Mesendoderm (in vitro differentiated cells): ENCODE data around the gene GREB1L.

Experiments
- DNase-seq: peaks from one replicate; pipeline ENCODE4 v3.0.0; 2013
- H2AK5ac ChIP-seq: 2 replicates; pipeline ENCODE4 v1.6.1; 2013; ENCODE audit warnings: low read length, inconsistent platforms
- H2BK120ac ChIP-seq: 2 replicates; pipeline ENCODE4 v1.6.1; 2013; ENCODE audit warnings: low read depth, mild to moderate bottlenecking, low read length, moderate library complexity, mixed read lengths
- H2BK15ac ChIP-seq: replicated peaks from 2 replicates; pipeline ENCODE4 v1.6.1; 2013; ENCODE audit warnings: low read depth, mild to moderate bottlenecking, moderate library complexity
- H2BK5ac ChIP-seq: 2 replicates; pipeline ENCODE4 v1.6.1; 2013; ENCODE audit warnings: low read length, inconsistent platforms
- H3K18ac ChIP-seq: 2 replicates; pipeline ENCODE4 v1.6.1; 2013; ENCODE audit warnings: mild to moderate bottlenecking, low read length, mixed read lengths
- H3K23ac ChIP-seq: one replicate; pipeline ENCODE4 v1.6.1; 2013; ENCODE audit warnings: low read length
- H3K27ac ChIP-seq: 2 replicates; pipeline ENCODE4 v1.5.1; 2013; ENCODE audit warnings: low read depth, mild to moderate bottlenecking, inconsistent platforms, low read length, moderate library complexity
- H3K27me3 ChIP-seq: 2 replicates; pipeline ENCODE4 v1.6.1; 2013; ENCODE audit warnings: low read length, control low read depth, mild to moderate bottlenecking, inconsistent platforms; ENCODE audit not compliant: insufficient read depth, poor library complexity
- H3K36me3 ChIP-seq: 2 replicates; pipeline ENCODE4 v1.6.1; 2013; ENCODE audit warnings: low read length, inconsistent platforms; ENCODE audit not compliant: control insufficient read depth, insufficient read depth
- H3K4ac ChIP-seq: one replicate; pipeline ENCODE4 v1.6.1; 2013; ENCODE audit warnings: low read depth, mild to moderate bottlenecking, low read length, moderate library complexity
- H3K4me1 ChIP-seq: 2 replicates; pipeline ENCODE4 v1.6.1; 2013; ENCODE audit warnings: low read depth, low read length, inconsistent platforms; ENCODE audit not compliant: control insufficient read depth
- H3K4me2 ChIP-seq: 2 replicates; pipeline ENCODE4 v1.6.1; 2013; ENCODE audit warnings: low read length
- H3K4me3 ChIP-seq: 2 replicates; pipeline ENCODE4 v1.5.1; 2013; ENCODE audit warnings: mild to moderate bottlenecking, low read length
- H3K56ac ChIP-seq: one replicate; pipeline ENCODE4 v1.6.1; 2013; ENCODE audit warnings: low read length
- H3K79me1 ChIP-seq: 2 replicates; pipeline ENCODE4 v1.6.1; 2013; ENCODE audit warnings: low read length, inconsistent platforms
- H3K79me2 ChIP-seq: 2 replicates; pipeline ENCODE4 v1.6.1; 2013; ENCODE audit warnings: mild to moderate bottlenecking, low read length; ENCODE audit not compliant: control insufficient read depth, insufficient read depth
- H3K9ac ChIP-seq: 2 replicates; pipeline ENCODE4 v1.6.1; 2013; ENCODE audit warnings: low read length, inconsistent platforms
- H4K5ac ChIP-seq: one replicate; pipeline ENCODE4 v1.6.1; 2013; ENCODE audit warnings: low read length
- H4K8ac ChIP-seq: one replicate; pipeline ENCODE4 v1.6.1; 2013; ENCODE audit warnings: low read depth, mild to moderate bottlenecking, control low read depth, low read length, moderate library complexity
- WGBS: extraction: QIAGEN DNeasy Blood & Tissue Kit; methylation state at CpG from one replicate; pipeline ENCODE4 v1.1.7; 2013; ENCODE audit warnings: low lambda C conversion rate, missing lambda C conversion rate; ENCODE audit not compliant: insufficient coverage; ENCODE audit errors: extremely low coverage; 5-methylcytosine and 5-hydroxymethylcytosine counted together

Gene GREB1L

GRCh38 chr18:21289827-21290226 is 47.8 kb downstream of the GREB1L start:
- H3K27ac ChIP-seq: no peak overlapping the region
- WGBS: no CpG with 5 or more reads among the region's 3 CpGs
- no peaks in the 10 kb centered on the region for H3K4me1 ChIP-seq

GRCh38 chr18:21291106-21291505 is 49.1 kb downstream of the GREB1L start:
- Histone ChIP-seq H3K4me2 (no peak overlapping the region), H3K9ac (no peak overlapping the region), H3K79me2 (no peaks in the 10 kb centered on the region), H2BK15ac (no peak overlapping the region), H3K27me3 (no peaks in the 10 kb centered on the region), H3K27ac (no peak overlapping the region), H3K23ac (no peak overlapping the region), H3K79me1 (no peaks in the 10 kb centered on the region), H2AK5ac (no peak overlapping the region), H4K8ac (no peak overlapping the region), H2BK5ac (no peak overlapping the region), H3K4me1 (no peaks in the 10 kb centered on the region), H3K4me3 (no peak overlapping the region), H3K56ac (no peak overlapping the region), H3K18ac (no peak overlapping the region), H2BK120ac (no peak overlapping the region), H4K5ac (no peak overlapping the region), H3K36me3 (no peaks in the 10 kb centered on the region), H3K4ac (no peak overlapping the region)
- DNase-seq: no peak
- WGBS: no CpG with 5 or more reads among the region's 3 CpGs

More at GRCh38 chr18:21289827-21290226, 47.8 kb downstream of the GREB1L start:
- H2BK5ac ChIP-seq: no peak overlapping the region
- no peak overlapping the region for H3K56ac ChIP-seq
- no peaks in the 10 kb centered on the region for H3K27me3 ChIP-seq
- no peak overlapping the region for H2BK15ac ChIP-seq
- H3K9ac ChIP-seq: no peak overlapping the region
- DNase-seq: no peak
- H3K4me3 ChIP-seq: no peak overlapping the region
- no peak overlapping the region for H4K5ac ChIP-seq
- H3K36me3 ChIP-seq: no peaks in the 10 kb centered on the region
- H3K4ac ChIP-seq: no peak overlapping the region
- no peak overlapping the region for H2BK120ac ChIP-seq
- no peak overlapping the region for H3K4me2 ChIP-seq
- H3K79me2 ChIP-seq: no peaks in the 10 kb centered on the region
- no peak overlapping the region for H4K8ac ChIP-seq
- H3K79me1 ChIP-seq: no peaks in the 10 kb centered on the region
- H2AK5ac ChIP-seq: no peak overlapping the region
- H3K23ac ChIP-seq: no peak overlapping the region
- no peak overlapping the region for H3K18ac ChIP-seq

GRCh38 chr18:21293479-21293878 is 51.4 kb downstream of the GREB1L start:
- no peak overlapping the region for H4K5ac ChIP-seq
- no peak for DNase-seq
- H3K79me2 ChIP-seq: no peaks in the 10 kb centered on the region
- H2BK5ac ChIP-seq: no peak overlapping the region
- H4K8ac ChIP-seq: no peak overlapping the region
- H3K36me3 ChIP-seq: no peaks in the 10 kb centered on the region
- H3K23ac ChIP-seq: no peak overlapping the region
- H2AK5ac ChIP-seq: no peak overlapping the region
- H3K9ac ChIP-seq: no peak overlapping the region
- H3K4ac ChIP-seq: no peak overlapping the region
- no peak overlapping the region for H2BK15ac ChIP-seq
- H3K18ac ChIP-seq: no peak overlapping the region
- no peak overlapping the region for H3K56ac ChIP-seq
- H3K4me2 ChIP-seq: no peak overlapping the region
- H3K4me1 ChIP-seq: no peaks in the 10 kb centered on the region
- no peak overlapping the region for H3K27ac ChIP-seq
- no peaks in the 10 kb centered on the region for H3K27me3 ChIP-seq
- H2BK120ac ChIP-seq: no peak overlapping the region
- no peaks in the 10 kb centered on the region for H3K79me1 ChIP-seq
- no peak overlapping the region for H3K4me3 ChIP-seq
- WGBS: no CpG with 5 or more reads among the region's 3 CpGs

GRCh38 chr18:21295101-21295500 is 53.1 kb downstream of the GREB1L start:
- no peak overlapping the region for H4K5ac ChIP-seq
- no peak overlapping the region for H2AK5ac ChIP-seq
- no peak overlapping the region for H3K23ac ChIP-seq
- DNase-seq: no peak
- H3K27me3 ChIP-seq: no peaks in the 10 kb centered on the region
- H3K27ac ChIP-seq: no peak overlapping the region
- no peaks in the 10 kb centered on the region for H3K79me2 ChIP-seq
- H2BK15ac ChIP-seq: no peak overlapping the region
- no peak overlapping the region for H3K4me2 ChIP-seq
- H3K4me3 ChIP-seq: no peak overlapping the region
- no peak overlapping the region for H2BK5ac ChIP-seq
- no CpG with 5 or more reads among the region's 3 CpGs for WGBS
- H3K9ac ChIP-seq: no peak overlapping the region
- H3K4ac ChIP-seq: no peak overlapping the region
- H3K18ac ChIP-seq: no peak overlapping the region
- H3K79me1 ChIP-seq: no peaks in the 10 kb centered on the region
- peaks cover 2% of the 10 kb centered on the region for H3K4me1 ChIP-seq
- H4K8ac ChIP-seq: no peak overlapping the region
- H2BK120ac ChIP-seq: no peak overlapping the region
- H3K36me3 ChIP-seq: no peaks in the 10 kb centered on the region
- H3K56ac ChIP-seq: no peak overlapping the region

- H3K4me2 ChIP-seq: no peak overlapping the region
- WGBS: no CpG with 5 or more reads among the region's 1 CpG
- no peaks in the 10 kb centered on the region for H3K79me1 ChIP-seq
- H3K56ac ChIP-seq: no peak overlapping the region
- no peak overlapping the region for H3K23ac ChIP-seq
- no peak overlapping the region for H2AK5ac ChIP-seq
- H4K5ac ChIP-seq: no peak overlapping the region
- H3K27me3 ChIP-seq: no peaks in the 10 kb centered on the region
- H3K36me3 ChIP-seq: no peaks in the 10 kb centered on the region
- H3K4me1 ChIP-seq: peaks cover 6% of the 10 kb centered on the region
- no peak overlapping the region for H2BK5ac ChIP-seq
- no peaks in the 10 kb centered on the region for H3K79me2 ChIP-seq
- H2BK15ac ChIP-seq: no peak overlapping the region
- no peak overlapping the region for H4K8ac ChIP-seq
- H3K4me3 ChIP-seq: no peak overlapping the region
- no peak overlapping the region for H3K9ac ChIP-seq
- DNase-seq: no peak
- H3K27ac ChIP-seq: no peak overlapping the region
- no peak overlapping the region for H2BK120ac ChIP-seq
- H3K4ac ChIP-seq: no peak overlapping the region
- H3K18ac ChIP-seq: no peak overlapping the region
These were observed 54.0 kb downstream of the GREB1L start for GRCh38 chr18:21296045-21296444.

- no peak overlapping the region for H2BK120ac ChIP-seq
- H3K4me2 ChIP-seq: no peak overlapping the region
- H3K79me2 ChIP-seq: no peaks in the 10 kb centered on the region
- H2BK15ac ChIP-seq: no peak overlapping the region
- no peak overlapping the region for H3K56ac ChIP-seq
- H3K36me3 ChIP-seq: no peaks in the 10 kb centered on the region
- H3K18ac ChIP-seq: no peak overlapping the region
- H2AK5ac ChIP-seq: no peak overlapping the region
- H3K4me3 ChIP-seq: no peak overlapping the region
- no CpG with 5 or more reads among the region's 4 CpGs for WGBS
- no peak overlapping the region for H3K4ac ChIP-seq
- no peak overlapping the region for H3K9ac ChIP-seq
- H3K4me1 ChIP-seq: peaks cover 8% of the 10 kb centered on the region
- no peaks in the 10 kb centered on the region for H3K79me1 ChIP-seq
- H4K5ac ChIP-seq: no peak overlapping the region
- H4K8ac ChIP-seq: no peak overlapping the region
- H3K27me3 ChIP-seq: no peaks in the 10 kb centered on the region
- no peak overlapping the region for H2BK5ac ChIP-seq
- no peak for DNase-seq
- H3K27ac ChIP-seq: no peak overlapping the region
- H3K23ac ChIP-seq: no peak overlapping the region
These were observed 56.3 kb downstream of the GREB1L start for GRCh38 chr18:21298351-21298750.
